ENCODE measurements around the gene CABLES2.

DNA sequence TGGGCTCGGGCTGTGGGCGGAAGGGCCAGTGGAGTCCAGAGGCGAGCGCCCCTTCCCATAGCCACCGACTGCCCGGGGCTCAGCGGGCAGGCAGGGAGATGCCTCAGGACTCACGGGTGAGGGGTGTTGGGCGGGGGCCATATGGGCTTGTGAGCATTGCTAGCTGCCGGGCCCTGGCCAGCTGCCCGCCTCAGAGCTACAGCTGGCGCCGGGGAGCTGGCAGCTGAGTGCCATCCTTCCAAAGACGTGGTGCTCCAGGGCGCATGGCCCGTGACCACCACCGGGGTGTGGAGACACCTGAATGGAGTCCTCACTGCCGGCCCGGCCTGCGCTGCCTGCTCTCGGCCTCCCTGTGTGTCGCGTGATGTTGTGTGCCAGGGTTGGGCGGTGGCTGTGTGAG, 30.8 kb upstream of the CABLES2 start:
- TF ChIP-seq, protein P1, sequence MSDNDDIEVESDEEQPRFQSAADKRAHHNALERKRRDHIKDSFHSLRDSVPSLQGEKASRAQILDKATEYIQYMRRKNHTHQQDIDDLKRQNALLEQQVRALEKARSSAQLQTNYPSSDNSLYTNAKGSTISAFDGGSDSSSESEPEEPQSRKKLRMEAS (CRISPR knock-in tag; IDR thresholded peaks at IDR 0.05) = no peak
- TF ChIP-seq, protein P2, sequence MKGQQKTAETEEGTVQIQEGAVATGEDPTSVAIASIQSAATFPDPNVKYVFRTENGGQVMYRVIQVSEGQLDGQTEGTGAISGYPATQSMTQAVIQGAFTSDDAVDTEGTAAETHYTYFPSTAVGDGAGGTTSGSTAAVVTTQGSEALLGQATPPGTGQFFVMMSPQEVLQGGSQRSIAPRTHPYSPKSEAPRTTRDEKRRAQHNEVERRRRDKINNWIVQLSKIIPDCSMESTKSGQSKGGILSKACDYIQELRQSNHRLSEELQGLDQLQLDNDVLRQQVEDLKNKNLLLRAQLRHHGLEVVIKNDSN (CRISPR knock-in tag; IDR thresholded peaks at IDR 0.05) = no peak
- TF ChIP-seq, protein P3, sequence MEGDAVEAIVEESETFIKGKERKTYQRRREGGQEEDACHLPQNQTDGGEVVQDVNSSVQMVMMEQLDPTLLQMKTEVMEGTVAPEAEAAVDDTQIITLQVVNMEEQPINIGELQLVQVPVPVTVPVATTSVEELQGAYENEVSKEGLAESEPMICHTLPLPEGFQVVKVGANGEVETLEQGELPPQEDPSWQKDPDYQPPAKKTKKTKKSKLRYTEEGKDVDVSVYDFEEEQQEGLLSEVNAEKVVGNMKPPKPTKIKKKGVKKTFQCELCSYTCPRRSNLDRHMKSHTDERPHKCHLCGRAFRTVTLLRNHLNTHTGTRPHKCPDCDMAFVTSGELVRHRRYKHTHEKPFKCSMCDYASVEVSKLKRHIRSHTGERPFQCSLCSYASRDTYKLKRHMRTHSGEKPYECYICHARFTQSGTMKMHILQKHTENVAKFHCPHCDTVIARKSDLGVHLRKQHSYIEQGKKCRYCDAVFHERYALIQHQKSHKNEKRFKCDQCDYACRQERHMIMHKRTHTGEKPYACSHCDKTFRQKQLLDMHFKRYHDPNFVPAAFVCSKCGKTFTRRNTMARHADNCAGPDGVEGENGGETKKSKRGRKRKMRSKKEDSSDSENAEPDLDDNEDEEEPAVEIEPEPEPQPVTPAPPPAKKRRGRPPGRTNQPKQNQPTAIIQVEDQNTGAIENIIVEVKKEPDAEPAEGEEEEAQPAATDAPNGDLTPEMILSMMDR (IDR thresholded peaks at IDR 0.05) = no peak
- TF ChIP-seq, protein P4, sequence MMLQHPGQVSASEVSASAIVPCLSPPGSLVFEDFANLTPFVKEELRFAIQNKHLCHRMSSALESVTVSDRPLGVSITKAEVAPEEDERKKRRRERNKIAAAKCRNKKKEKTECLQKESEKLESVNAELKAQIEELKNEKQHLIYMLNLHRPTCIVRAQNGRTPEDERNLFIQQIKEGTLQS (CRISPR knock-in tag; conservative IDR thresholded peaks at IDR 0.05) = no peak
- TF ChIP-seq ATF1 (CRISPR knock-in tag; IDR thresholded peaks at IDR 0.05) = no peak
- no peak for TF ChIP-seq ZNF121 (CRISPR knock-in tag; IDR thresholded peaks at IDR 0.05)
- TF ChIP-seq, protein P5, sequence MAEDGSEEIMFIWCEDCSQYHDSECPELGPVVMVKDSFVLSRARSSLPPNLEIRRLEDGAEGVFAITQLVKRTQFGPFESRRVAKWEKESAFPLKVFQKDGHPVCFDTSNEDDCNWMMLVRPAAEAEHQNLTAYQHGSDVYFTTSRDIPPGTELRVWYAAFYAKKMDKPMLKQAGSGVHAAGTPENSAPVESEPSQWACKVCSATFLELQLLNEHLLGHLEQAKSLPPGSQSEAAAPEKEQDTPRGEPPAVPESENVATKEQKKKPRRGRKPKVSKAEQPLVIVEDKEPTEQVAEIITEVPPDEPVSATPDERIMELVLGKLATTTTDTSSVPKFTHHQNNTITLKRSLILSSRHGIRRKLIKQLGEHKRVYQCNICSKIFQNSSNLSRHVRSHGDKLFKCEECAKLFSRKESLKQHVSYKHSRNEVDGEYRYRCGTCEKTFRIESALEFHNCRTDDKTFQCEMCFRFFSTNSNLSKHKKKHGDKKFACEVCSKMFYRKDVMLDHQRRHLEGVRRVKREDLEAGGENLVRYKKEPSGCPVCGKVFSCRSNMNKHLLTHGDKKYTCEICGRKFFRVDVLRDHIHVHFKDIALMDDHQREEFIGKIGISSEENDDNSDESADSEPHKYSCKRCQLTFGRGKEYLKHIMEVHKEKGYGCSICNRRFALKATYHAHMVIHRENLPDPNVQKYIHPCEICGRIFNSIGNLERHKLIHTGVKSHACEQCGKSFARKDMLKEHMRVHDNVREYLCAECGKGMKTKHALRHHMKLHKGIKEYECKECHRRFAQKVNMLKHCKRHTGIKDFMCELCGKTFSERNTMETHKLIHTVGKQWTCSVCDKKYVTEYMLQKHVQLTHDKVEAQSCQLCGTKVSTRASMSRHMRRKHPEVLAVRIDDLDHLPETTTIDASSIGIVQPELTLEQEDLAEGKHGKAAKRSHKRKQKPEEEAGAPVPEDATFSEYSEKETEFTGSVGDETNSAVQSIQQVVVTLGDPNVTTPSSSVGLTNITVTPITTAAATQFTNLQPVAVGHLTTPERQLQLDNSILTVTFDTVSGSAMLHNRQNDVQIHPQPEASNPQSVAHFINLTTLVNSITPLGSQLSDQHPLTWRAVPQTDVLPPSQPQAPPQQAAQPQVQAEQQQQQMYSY (CRISPR knock-in tag; IDR thresholded peaks at IDR 0.05) = no peak
- no peak for TF ChIP-seq IRF2 (CRISPR knock-in tag; IDR thresholded peaks at IDR 0.05; ENCODE audit: borderline replicate concordance, low read depth)
- no peak for TF ChIP-seq ZNF416 (CRISPR knock-in tag; IDR thresholded peaks at IDR 0.05)
